GM03348 (cell line): ENCODE results near the gene ITM2C.

Experiments
- DNase-seq: peaks from one replicate; pipeline ENCODE4 v3.0.0; 2012; ENCODE audit warnings: low spot score

The ITM2C gene

GRCh38 chr2:230893841-230894781 lies 29.4 kb downstream of the ITM2C start:
- no peak for DNase-seq

GRCh38 chr2:230895536-230896345 lies 31.0 kb downstream of the ITM2C start:
- DNase-seq = no peak

- DNase-seq = no peak
These were observed 31.8 kb downstream of the ITM2C start for GRCh38 chr2:230896346-230897115.

GRCh38 chr2:230898016-230898712 lies 33.4 kb downstream of the ITM2C start:
- DNase-seq = no peak

GRCh38 chr2:230898713-230899091 lies 34.0 kb downstream of the ITM2C start:
- DNase-seq = no peak

GRCh38 chr2:230899287-230899686 lies 34.5 kb downstream of the ITM2C start:
- no peak for DNase-seq

GRCh38 chr2:230899786-230900185 lies 35.0 kb downstream of the ITM2C start:
- DNase-seq = no peak

- DNase-seq = no peak
These were observed 35.7 kb downstream of the ITM2C start for GRCh38 chr2:230900336-230900995.

GRCh38 chr2:230901006-230901405 lies 36.3 kb downstream of the ITM2C start:
- DNase-seq = no peak

- peak; percentile 85 for DNase-seq
These were observed 37.6 kb downstream of the ITM2C start for GRCh38 chr2:230902180-230902899.

- no peak for DNase-seq
These were observed 38.7 kb downstream of the ITM2C start for GRCh38 chr2:230903231-230904150.

- DNase-seq = no peak
These were observed 40.2 kb downstream of the ITM2C start for GRCh38 chr2:230904856-230905447.

- DNase-seq = no peak
These were observed 41.0 kb downstream of the ITM2C start for GRCh38 chr2:230905448-230906421.

- DNase-seq = no peak
These were observed 41.9 kb downstream of the ITM2C start for GRCh38 chr2:230906471-230907230.

GRCh38 chr2:230907361-230908091 lies 42.8 kb downstream of the ITM2C start:
- no peak for DNase-seq

- DNase-seq = no peak
These were observed 43.4 kb downstream of the ITM2C start for GRCh38 chr2:230908092-230908594.
